A549 (cell line): ENCODE measurements around the gene ATL2. TPM values are rescaled to one million over a fixed set of nuclear protein-coding genes. Genes with fewer than 3 reads are reported as not detected.

Source experiments
- ATAC-seq, 2 experiments: fragments of 200-7000 bp in 1 of 2; fragments of >200 bp in 1 of 2; cut with Nextera tagmentation in 1 of 2; cut with Tn5 transposase in 1 of 2; 3 replicates each; pipeline versions ENCODE4 v1.8.0 to v1.9.1; 2018 to 2020; ENCODE audit warnings: mild to moderate bottlenecking in 1 of 2, moderate library complexity in 1 of 2
- CTCF ChIA-PET: fragments of 300-600 bp; sonication (Branson Sonifier 250); formaldehyde crosslinking; extraction: SDS; loops from one replicate; lab custom pipeline; 2021; ENCODE audit warnings: antibody characterized with exemption, inconsistent platforms; lab: Yijun Ruan, JAX
- POLR2A ChIA-PET: fragments of 350-600 bp; formaldehyde crosslinking; extraction: SDS; loops from one replicate; lab custom pipeline; 2021; ENCODE audit warnings: antibody characterized with exemption, inconsistent platforms; lab: Yijun Ruan, JAX
- DNase-seq, 2 experiments: peaks; one replicate each; pipeline versions ENCODE4 v3.0.0 to v3.0.0-alpha.2; 2011 to 2016; ENCODE audit warnings: low read depth in 1 of 2, low spot score in 1 of 2
- FAIRE-seq: peaks from 2 replicates; lab custom pipeline; 2011; peaks lifted over from hg19 to GRCh38; lab: Jason Lieb, UNC
- H3K27ac ChIP-seq, 2 experiments: fragments of >200 bp; sonication (Bioruptor Twin); formaldehyde crosslinking; 3 replicates each; pipeline ENCODE4 v1.5.1; 2016 to 2017
- H3K4me1 ChIP-seq: fragments of >200 bp; sonication (Bioruptor Twin); formaldehyde crosslinking; 3 replicates; pipeline ENCODE4 v1.6.1; 2016
- H3K4me2 ChIP-seq: fragments of >200 bp; sonication (Bioruptor Twin); formaldehyde crosslinking; 3 replicates; pipeline ENCODE4 v1.6.1; 2016
- H3K4me3 ChIP-seq: fragments of >200 bp; sonication (Bioruptor Twin); formaldehyde crosslinking; 3 replicates; pipeline ENCODE4 v1.5.1; 2016
- H3K9me3 ChIP-seq: fragments of >200 bp; sonication (Bioruptor Twin); formaldehyde crosslinking; 3 replicates; pipeline ENCODE4 v1.6.1; 2016
- ATOH8 ChIP-seq: fragments of 250-450 bp; sonication (Bioruptor Pico); IDR thresholded peaks from 2 replicates; pipeline ENCODE4 v1.5.0; 2020; ENCODE audit warnings: low read depth, mild to moderate bottlenecking, moderate library complexity
- CEBPB ChIP-seq, 2 experiments: fragments of >200 bp in 1 of 2; sonication (Bioruptor Twin) in 1 of 2; formaldehyde crosslinking in 1 of 2; IDR thresholded peaks; 2 replicates each; pipeline ENCODE4 v1.6.1; 2012 to 2016
- CHD4 ChIP-seq: fragments of 200-600 bp; sonication (generic); IDR thresholded peaks from 2 replicates; pipeline ENCODE4 v1.6.1; 2016; ENCODE audit warnings: antibody characterized with exemption, mild to moderate bottlenecking, borderline replicate concordance
- CTCF ChIP-seq: fragments of >200 bp; sonication (Bioruptor Twin); formaldehyde crosslinking; IDR thresholded peaks from 3 replicates; pipeline ENCODE4 v1.5.1; 2016
- EHMT2 ChIP-seq: fragments of 200-600 bp; sonication (generic); IDR thresholded peaks from 2 replicates; pipeline ENCODE4 v1.6.1; 2016; ENCODE audit warnings: antibody characterized with exemption, low read depth, mild to moderate bottlenecking, moderate library complexity
- EP300 ChIP-seq, 2 experiments: fragments of >200 bp; sonication (Bioruptor Twin); formaldehyde crosslinking; IDR thresholded peaks; 2 replicates in 1 of 2; 3 replicates in 1 of 2; pipeline ENCODE4 v1.6.1; 2016 to 2017
- FOSL2 ChIP-seq, 2 experiments: fragments of 450-650 bp in 1 of 2; fragments of >200 bp in 1 of 2; sonication (Bioruptor Twin) in 1 of 2; formaldehyde crosslinking; IDR thresholded peaks; 2 replicates each; pipeline versions ENCODE4 v1.5.0 to v1.6.1; 2016 to 2020; ENCODE audit warnings: mild to moderate bottlenecking in 1 of 2, moderate library complexity in 1 of 2
- FOXS1 ChIP-seq: fragments of 250-450 bp; sonication (Bioruptor Pico); IDR thresholded peaks from 2 replicates; pipeline ENCODE4 v1.5.0; 2020; ENCODE audit warnings: mild to moderate bottlenecking, moderate library complexity
- GATA3 ChIP-seq: IDR thresholded peaks from 2 replicates; pipeline ENCODE4 v1.6.1; 2012; ENCODE audit warnings: borderline replicate concordance
- HDAC2 ChIP-seq: fragments of 200-600 bp; sonication (generic); IDR thresholded peaks from 2 replicates; pipeline ENCODE4 v1.6.1; 2016
- HES2 ChIP-seq: fragments of >200 bp; sonication (Bioruptor Twin); formaldehyde crosslinking; IDR thresholded peaks from 2 replicates; pipeline ENCODE4 v1.6.1; 2016
- HMGXB4 ChIP-seq: fragments of 250-450 bp; sonication (Bioruptor Pico); IDR thresholded peaks from 2 replicates; pipeline ENCODE4 v1.5.0; 2021; ENCODE audit warnings: mild to moderate bottlenecking, moderate library complexity, borderline replicate concordance
- HOXB5 ChIP-seq: fragments of 250-450 bp; sonication (Bioruptor Pico); IDR thresholded peaks from 2 replicates; pipeline ENCODE4 v1.5.0; 2020; ENCODE audit warnings: mild to moderate bottlenecking, moderate library complexity
- MAX ChIP-seq: IDR thresholded peaks from 2 replicates; pipeline ENCODE4 v1.6.1; 2012
- MAZ ChIP-seq: fragments of 150-350 bp; IDR thresholded peaks from 2 replicates; pipeline ENCODE4 v1.6.1; 2014; ENCODE audit warnings: antibody characterized with exemption, low read depth, low read length, borderline replicate concordance
- MYC ChIP-seq: IDR thresholded peaks from 2 replicates; pipeline ENCODE4 v1.6.1; 2012; ENCODE audit warnings: mild to moderate bottlenecking, inconsistent platforms, low read length, improper control_type of control experiment, borderline replicate concordance
- PHF8 ChIP-seq: fragments of 200-600 bp; sonication (generic); IDR thresholded peaks from 2 replicates; pipeline ENCODE4 v1.6.1; 2016; ENCODE audit warnings: low read depth, mild to moderate bottlenecking, antibody characterized with exemption, moderate library complexity, borderline replicate concordance
- RFX5 ChIP-seq: fragments of 450-650 bp; IDR thresholded peaks from 2 replicates; pipeline ENCODE4 v1.7.1; 2014; ENCODE audit warnings: antibody characterized with exemption, mild to moderate bottlenecking, moderate library complexity
- RNF2 ChIP-seq: fragments of 200-600 bp; sonication (generic); IDR thresholded peaks from 2 replicates; pipeline ENCODE4 v1.6.1; 2016; ENCODE audit warnings: low read depth, mild to moderate bottlenecking, antibody characterized with exemption, moderate library complexity, borderline replicate concordance
- SMC3 ChIP-seq: fragments of >200 bp; sonication (Bioruptor Twin); formaldehyde crosslinking; IDR thresholded peaks from 3 replicates; pipeline ENCODE4 v1.6.1; 2018; ENCODE audit warnings: inconsistent platforms
- SREBF2 ChIP-seq: fragments of 450-650 bp; IDR thresholded peaks from 2 replicates; pipeline ENCODE4 v1.6.1; 2014; ENCODE audit warnings: mild to moderate bottlenecking, moderate library complexity
- TFCP2L1 ChIP-seq: fragments of 250-450 bp; sonication (Bioruptor Pico); IDR thresholded peaks from 2 replicates; pipeline ENCODE4 v1.5.0; 2021; ENCODE audit warnings: mild to moderate bottlenecking
- TP53 ChIP-seq: fragments of 250-450 bp; sonication (Bioruptor Pico); IDR thresholded peaks from 2 replicates; pipeline ENCODE4 v1.5.0; 2021; ENCODE audit warnings: mild to moderate bottlenecking, moderate library complexity
- WGBS: methylation state at CpG from one replicate; pipeline ENCODE4 v1.1.6; 2017; ENCODE audit errors: missing lambda C conversion rate; 5-methylcytosine and 5-hydroxymethylcytosine counted together
- polyA plus RNA-seq, 4 experiments: library from polyadenylated mRNA; depleted of rRNA in 3 of 4; stranded (reverse); fragments of >200 nt; fragmentation: RNase III in 1 of 4; extraction: RNeasy Plus Mini Kit Qiagen cat#74134 plus additional on column Dnase treatment in 1 of 4; gene quantifications; 2 replicates in 3 of 4; 3 replicates in 1 of 4; pipeline ENCODE4 v1.2.3, GENCODE V29; 2011 to 2017

The ATL2 gene
- polyA plus RNA-seq, 2 of the 4 experiments (the other 2 are of a cell fraction) = 77.6 to 85.3 TPM

GRCh38 chr2:38315707-38316333, 61.3 kb downstream of the ATL2 start (continued):
- no peak for TF ChIP-seq MAX
- no peak for TF ChIP-seq FOXS1
- TF ChIP-seq SREBF2 = no peak
- TF ChIP-seq ATOH8 (CRISPR knock-in tag) = no peak
- TF ChIP-seq CTCF = peak; percentile 96
- TF ChIP-seq GATA3 = no peak
- TF ChIP-seq, all 56 proteins: peak for 4

- FAIRE-seq (no peak), DNase-seq (no peak), ATAC-seq (no peak)
- no peaks in the 10 kb centered on the region for H3K4me1 ChIP-seq
- TF ChIP-seq FOSL2 (IDR thresholded peaks at IDR 0.05) (no peak), FOSL2 (CRISPR knock-in tag; IDR thresholded peaks at IDR 0.05) (no peak), RNF2 (no peak), EHMT2 (no peak), CHD4 (no peak), HMGXB4 (no peak), CEBPB (IDR thresholded peaks at IDR 0.05) (no peak), HES2 (no peak), MYC (no peak), PHF8 (no peak), CTCF (no peak), MAZ (no peak), SMC3 (no peak), RFX5 (no peak), EP300 (IDR thresholded peaks at IDR 0.05) (no peak), HDAC2 (no peak), TP53 (CRISPR knock-in tag) (no peak), TFCP2L1 (CRISPR knock-in tag) (no peak), HOXB5 (CRISPR knock-in tag) (no peak)
- ChIA-PET CTCF (interaction anchor here (0.6 to 1.6 kb wide), 3 partner anchors 17 to 160 kb away, joined by 3 to 4 read pairs (median 3); partner anchors contain the start of gene ATL2), POLR2A (interaction anchor here (1.0 to 1.6 kb wide), 2 partner anchors 36 to 442 kb away, joined by 3 read pairs; partner anchors contain the start of gene SRSF7)
- H3K4me3 ChIP-seq = no peak overlapping the region
- no peak overlapping the region for H3K27ac ChIP-seq
- WGBS = 87% methylated on average over 1 of the region's 1 CpG
- H3K9me3 ChIP-seq = no peaks in the 10 kb centered on the region
- H3K4me2 ChIP-seq = no peak overlapping the region
Observed at GRCh38 chr2:38308821-38309220, 68.3 kb downstream of the ATL2 start.
